ENCODE data around the gene GSG1. TPM values are rescaled to one million over a fixed set of nuclear protein-coding genes. Genes with fewer than 3 reads are reported as not detected.

Gene GSG1
- total and polyA plus RNA-seq, 2 of the 8 experiments (the other 6 are each of a cell fraction or from before 2014, with no cell fraction given), result 0.89 to 1.4 TPM

GRCh38 chr12:13101821-13102375 lies 1.6 kb downstream of the GSG1 start:
- Histone ChIP-seq H3K14ac (ENCODE audit: insufficient read length) (no peak overlapping the region), H2AFZ (ENCODE audit: low read length) (peak overlapping the region; percentile 55), H2BK20ac (ENCODE audit: low read length) (peak overlapping the region; percentile 11; the same call in 1 of the 2 replicates), H2BK12ac (ENCODE audit: low read depth, low read length) (peak overlapping the region; percentile 29; the same call in 1 of the 2 replicates), H3K18ac (ENCODE audit: extremely low read depth, low read length) (peak overlapping the region; percentile 54), H3K4me2 (ENCODE audit: insufficient read depth in 1 of 2, low read depth in 2 of 2, low read length in 2 of 2) (peak overlapping the region; percentile 77 to 90), H2AK5ac (ENCODE audit: low read depth, low read length) (no peak overlapping the region), H2BK120ac (replicated peaks; ENCODE audit: low read depth, low read length) (no peak overlapping the region), H3K4me3 (ENCODE audit: extremely low read depth in 1 of 4, insufficient read depth in 2 of 4, low read depth in 3 of 4, low read length in 4 of 4) (peak overlapping the region; percentile 61 to 72 (median 64)), H3K9ac (replicated peaks in 1 of 4; ENCODE audit: extremely low read depth in 1 of 4, low read depth in 3 of 4, low read length in 3 of 4) (peak overlapping the region in 2 of 4 experiments; percentile 75 to 80; a peak in 6 of 7 replicates), H3K79me1 (ENCODE audit: low read depth, low read length) (no peaks in the 10 kb centered on the region), H4K91ac (replicated peaks; ENCODE audit: insufficient read length, low read length) (no peak overlapping the region), H3K79me2 (ENCODE audit: control insufficient read depth in 1 of 2, insufficient read depth in 2 of 2, low read length in 2 of 2) (no peaks in the 10 kb centered on the region), H2BK5ac (ENCODE audit: low read depth, low read length) (no peak overlapping the region), H2BK15ac (ENCODE audit: low read length) (no peak overlapping the region), H3K4me1 (replicated peaks in 1 of 4; ENCODE audit: control insufficient read depth in 3 of 4, insufficient read depth in 4 of 4, low read length in 3 of 4) (peaks cover 5 to 21% (median 14%) of the 10 kb centered on the region in 4 experiments; a peak in 6 of 7 replicates), H3K56ac (replicated peaks; ENCODE audit: insufficient read length, low read depth, low read length) (no peak overlapping the region), H3K9me3 (ENCODE audit: insufficient read depth in 2 of 2, low read depth in 1 of 2, low read length in 1 of 2) (no peaks in the 10 kb centered on the region), H3K36me3 (ENCODE audit: control insufficient read depth in 2 of 4, insufficient read depth in 4 of 4, low read length in 3 of 4) (no peaks in the 10 kb centered on the region), H3K4ac (replicated peaks; ENCODE audit: insufficient read length, low read depth, low read length) (no peak overlapping the region), H3K27ac (ENCODE audit: low read depth, low read length) (peak overlapping the region; percentile 70; the same call in 1 of the 2 replicates), H3K27me3 (replicated peaks in 1 of 4; ENCODE audit: control insufficient read depth in 3 of 4, extremely low read depth in 1 of 4, insufficient read depth in 3 of 4, low read length in 3 of 4) (no peaks in the 10 kb centered on the region), H4K20me1 (replicated peaks in 1 of 2; ENCODE audit: control insufficient read depth in 1 of 2, insufficient read depth in 2 of 2, low read length in 2 of 2) (no peaks in the 10 kb centered on the region), H3K23ac (ENCODE audit: insufficient read length) (no peak overlapping the region), H4K8ac (ENCODE audit: extremely low read depth, insufficient read depth, low read length) (peak overlapping the region; percentile 93; the same call in 1 of the 2 replicates), H3K23me2 (ENCODE audit: low read depth, low read length) (peaks cover 9% of the 10 kb centered on the region; the same call in 1 of the 2 replicates), H4K5ac (ENCODE audit: insufficient read length, low read depth, low read length) (no peak overlapping the region)
- 65% methylated on average over 10 of the region's 10 CpGs; no CpG with 5 or more reads in 1 of the 2 experiments for WGBS, 2 experiments (ENCODE audit: extremely low coverage in 1 of 2, insufficient coverage in 1 of 2, insufficient read length in 1 of 2, insufficient replicate concordance in 2 of 2, low coverage in 1 of 2, low lambda C conversion rate in 2 of 2, missing lambda C conversion rate in 1 of 2)
- ChIA-PET CTCF (ENCODE audit: partially characterized antibody) (interaction anchor here (1.0 to 6.0 kb wide), 13 partner anchors 13 to 289 kb away, joined by 3 to 69 read pairs (median 4); partner anchors contain the start of genes DDX47 and FAM234B), POLR2A (ENCODE audit: partially characterized antibody) (interaction anchor here (0.7 to 6.0 kb wide), 9 partner anchors 8 to 264 kb away, joined by 3 to 44 read pairs (median 4); no protein-coding TSS in a partner anchor)
- DNase-seq (ENCODE audit: low read depth in 1 of 2, low spot score in 2 of 2) (no peak), FAIRE-seq (no peak)
- TF ChIP-seq TAF7 (optimal IDR thresholded peaks at IDR 0.05; ENCODE audit: borderline replicate concordance, low read depth, low read length) (no peak), RNF2 (IDR thresholded peaks at IDR 0.05; ENCODE audit: borderline replicate concordance, low read depth, low read length, missing control alignments, poor library complexity, severe bottlenecking) (no peak), FOSL1 (IDR thresholded peaks at IDR 0.05; ENCODE audit: insufficient read depth, low read depth, low read length) (no peak), SP4 (IDR thresholded peaks at IDR 0.05; ENCODE audit: low read length) (no peak), USF2 (IDR thresholded peaks at IDR 0.05; ENCODE audit: low read length) (no peak), BRCA1 (IDR thresholded peaks at IDR 0.05; ENCODE audit: low read depth, low read length) (no peak), TAF1 (IDR thresholded peaks at IDR 0.05; ENCODE audit: low read depth, low read length) (no peak), RFX5 (IDR thresholded peaks at IDR 0.05; ENCODE audit: borderline replicate concordance, low read depth, low read length) (no peak), BCL11A (IDR thresholded peaks at IDR 0.05; ENCODE audit: low read depth in 2 of 2, low read length in 2 of 2) (no peak), RBBP5 (IDR thresholded peaks at IDR 0.05; ENCODE audit: borderline replicate concordance, low read depth, low read length) (no peak), JUND (IDR thresholded peaks at IDR 0.05; ENCODE audit: low read length) (no peak)

Measured in H1 (cell line).